ENCODE results near the gene SOBP. TPM values are rescaled to one million over a fixed set of nuclear protein-coding genes. Genes with fewer than 3 reads are reported as not detected.

Gene SOBP
- total and polyA plus RNA-seq, 2 donors (not counting 1 experiment from before 2014, with no cell fraction given), result 0.82 to 1.5 TPM

- no peaks in the 10 kb centered on the region for H3K9me3 Mint-ChIP-seq (ENCODE audit: insufficient read depth)
- Histone ChIP-seq H3K27ac (ENCODE audit: low read length in 2 of 2) (no peak overlapping the region), H3K4me2 (replicated peaks; ENCODE audit: low read depth, low read length, poor library complexity, severe bottlenecking) (no peak overlapping the region), H3K27me3 (replicated peaks in 1 of 4; ENCODE audit: control extremely low read depth in 1 of 4, control insufficient read depth in 3 of 4, insufficient read depth in 4 of 4, low read length in 3 of 4) (no peaks in the 10 kb centered on the region), H3K36me3 (replicated peaks in 1 of 2; ENCODE audit: control extremely low read depth in 1 of 2, control insufficient read depth in 1 of 2, extremely low read depth in 1 of 2, insufficient read depth in 2 of 2, low read length in 1 of 2) (no peaks in the 10 kb centered on the region), H3K9me3 (ENCODE audit: control extremely low read depth in 1 of 3, control insufficient read depth in 2 of 3, insufficient read depth in 1 of 3, low read length in 2 of 3) (no peaks in the 10 kb centered on the region), H3K4me3 (ENCODE audit: control extremely low read depth in 1 of 5, extremely low read depth in 1 of 5, insufficient read depth in 1 of 5, low read depth in 2 of 5, low read length in 4 of 5) (no peak overlapping the region), H3K9ac (ENCODE audit: low read length) (no peak overlapping the region), H3K79me2 (ENCODE audit: control insufficient read depth, insufficient read depth, low read length) (no peaks in the 10 kb centered on the region), H4K20me1 (ENCODE audit: control insufficient read depth, insufficient read depth, low read length, poor library complexity, severe bottlenecking) (no peaks in the 10 kb centered on the region), H3K4me1 (ENCODE audit: control insufficient read depth in 2 of 2, insufficient read depth in 2 of 2, low read length in 2 of 2) (peaks cover 0 to 7% of the 10 kb centered on the region in 2 donors), H2AFZ (ENCODE audit: insufficient read depth, low read depth, low read length, poor library complexity, severe bottlenecking) (no peak overlapping the region)
- DNase-seq (no peak), ATAC-seq (ENCODE audit: low read depth) (no peak)
- ChIA-PET POLR2A (no interaction called here), CTCF (no interaction called here)
- no peak for TF ChIP-seq EZH2 (IDR thresholded peaks at IDR 0.05; ENCODE audit: borderline replicate concordance, insufficient read depth, low read depth, low read length, poor library complexity, severe bottlenecking)
- no peak for TF ChIP-seq CTCF (IDR thresholded peaks at IDR 0.05)
- WGBS (ENCODE audit: insufficient coverage), result 94% methylated on average over 2 of the region's 3 CpGs
- no peak overlapping the region for H3K4me3 Mint-ChIP-seq
- H3K4me1 Mint-ChIP-seq, result peaks cover 9% of the 10 kb centered on the region
- H3K27me3 Mint-ChIP-seq, result peaks cover 4% of the 10 kb centered on the region
- intact Hi-C loops (cut with micrococcal nuclease), result no loop called here
- H3K27ac Mint-ChIP-seq, result no peak overlapping the region
Observed at GRCh38 chr6:107601406-107601805, 111.5 kb downstream of the SOBP start.

- Histone ChIP-seq H3K4me3 (ENCODE audit: control extremely low read depth in 1 of 5, extremely low read depth in 1 of 5, insufficient read depth in 1 of 5, low read depth in 2 of 5, low read length in 4 of 5) (no peak overlapping the region), H3K9ac (ENCODE audit: low read length) (no peak overlapping the region), H3K27me3 (replicated peaks in 1 of 4; ENCODE audit: control extremely low read depth in 1 of 4, control insufficient read depth in 3 of 4, insufficient read depth in 4 of 4, low read length in 3 of 4) (no peaks in the 10 kb centered on the region), H2AFZ (ENCODE audit: insufficient read depth, low read depth, low read length, poor library complexity, severe bottlenecking) (no peak overlapping the region), H3K36me3 (replicated peaks in 1 of 2; ENCODE audit: control extremely low read depth in 1 of 2, control insufficient read depth in 1 of 2, extremely low read depth in 1 of 2, insufficient read depth in 2 of 2, low read length in 1 of 2) (no peaks in the 10 kb centered on the region), H4K20me1 (ENCODE audit: control insufficient read depth, insufficient read depth, low read length, poor library complexity, severe bottlenecking) (no peaks in the 10 kb centered on the region), H3K4me2 (replicated peaks; ENCODE audit: low read depth, low read length, poor library complexity, severe bottlenecking) (no peak overlapping the region), H3K79me2 (ENCODE audit: control insufficient read depth, insufficient read depth, low read length) (no peaks in the 10 kb centered on the region), H3K4me1 (ENCODE audit: control insufficient read depth in 2 of 2, insufficient read depth in 2 of 2, low read length in 2 of 2) (peaks cover 0 to 7% of the 10 kb centered on the region in 2 donors), H3K9me3 (ENCODE audit: control extremely low read depth in 1 of 3, control insufficient read depth in 2 of 3, insufficient read depth in 1 of 3, low read length in 2 of 3) (no peaks in the 10 kb centered on the region), H3K27ac (ENCODE audit: low read length in 2 of 2) (no peak overlapping the region)
- no peak for ATAC-seq (ENCODE audit: low read depth)
- POLR2A ChIA-PET, result no interaction called here
- intact Hi-C loops (cut with micrococcal nuclease), result no loop called here
- H3K9me3 Mint-ChIP-seq (ENCODE audit: insufficient read depth), result no peaks in the 10 kb centered on the region
- peaks cover 4% of the 10 kb centered on the region for H3K27me3 Mint-ChIP-seq
- CTCF ChIA-PET, result no interaction called here
- DNase-seq, result no peak
- no peak for TF ChIP-seq EZH2 (IDR thresholded peaks at IDR 0.05; ENCODE audit: borderline replicate concordance, insufficient read depth, low read depth, low read length, poor library complexity, severe bottlenecking)
- TF ChIP-seq CTCF (IDR thresholded peaks at IDR 0.05), result no peak
- H3K4me3 Mint-ChIP-seq, result no peak overlapping the region
- H3K4me1 Mint-ChIP-seq, result peaks cover 9% of the 10 kb centered on the region
- WGBS (ENCODE audit: insufficient coverage), result 93% methylated on average over 3 of the region's 5 CpGs
- H3K27ac Mint-ChIP-seq, result no peak overlapping the region
Observed at GRCh38 chr6:107602321-107603005, 112.5 kb downstream of the SOBP start.
